ENCODE data around the gene RALGPS1.

DNA sequence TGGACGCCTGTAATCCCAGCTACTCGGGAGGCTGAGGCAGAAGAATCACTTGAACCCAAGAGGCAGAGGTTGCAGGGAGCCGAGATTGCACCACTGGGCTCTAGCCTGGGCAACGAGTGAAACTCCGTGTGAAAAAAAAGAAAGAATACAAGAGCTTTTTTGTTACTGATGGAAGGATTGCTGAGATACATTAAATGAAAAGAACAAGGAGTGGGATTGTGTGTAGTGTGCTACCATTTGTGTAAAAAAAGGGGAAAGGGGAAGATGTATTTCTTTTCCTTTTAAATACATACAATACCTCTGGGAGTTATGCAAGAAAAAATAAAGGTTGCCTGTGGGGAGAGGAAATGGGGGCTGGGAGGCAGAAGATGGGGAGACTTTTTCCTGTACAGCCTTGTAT is 335.3 kb downstream of the RALGPS1 start:
- no peak for TF ChIP-seq FOXM1 (IDR thresholded peaks at IDR 0.05; ENCODE audit: borderline replicate concordance)
- no peak for TF ChIP-seq TARDBP (IDR thresholded peaks at IDR 0.05)
- TF ChIP-seq L3MBTL2 (conservative IDR thresholded peaks at IDR 0.05), result no peak
- no peak for TF ChIP-seq FOXA1 (IDR thresholded peaks at IDR 0.05)
- TF ChIP-seq NFRKB (IDR thresholded peaks at IDR 0.05), result no peak
- TF ChIP-seq SP1 (IDR thresholded peaks at IDR 0.05), result no peak
- no peak for TF ChIP-seq SUZ12 (IDR thresholded peaks at IDR 0.05)
- no peak for TF ChIP-seq ARNT (IDR thresholded peaks at IDR 0.05)
- TF ChIP-seq ZNF384 (IDR thresholded peaks at IDR 0.05), result no peak
- TF ChIP-seq HDGF (IDR thresholded peaks at IDR 0.05; ENCODE audit: borderline replicate concordance), result no peak
- no peak for TF ChIP-seq FOXK2 (IDR thresholded peaks at IDR 0.05)
- TF ChIP-seq LEF1 (IDR thresholded peaks at IDR 0.05; ENCODE audit: borderline replicate concordance), result no peak
- TF ChIP-seq, protein P1, sequence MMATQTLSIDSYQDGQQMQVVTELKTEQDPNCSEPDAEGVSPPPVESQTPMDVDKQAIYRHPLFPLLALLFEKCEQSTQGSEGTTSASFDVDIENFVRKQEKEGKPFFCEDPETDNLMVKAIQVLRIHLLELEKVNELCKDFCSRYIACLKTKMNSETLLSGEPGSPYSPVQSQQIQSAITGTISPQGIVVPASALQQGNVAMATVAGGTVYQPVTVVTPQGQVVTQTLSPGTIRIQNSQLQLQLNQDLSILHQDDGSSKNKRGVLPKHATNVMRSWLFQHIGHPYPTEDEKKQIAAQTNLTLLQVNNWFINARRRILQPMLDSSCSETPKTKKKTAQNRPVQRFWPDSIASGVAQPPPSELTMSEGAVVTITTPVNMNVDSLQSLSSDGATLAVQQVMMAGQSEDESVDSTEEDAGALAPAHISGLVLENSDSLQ (IDR thresholded peaks at IDR 0.05), result no peak
- no peak for TF ChIP-seq CTBP1 (IDR thresholded peaks at IDR 0.05; ENCODE audit: borderline replicate concordance)

All from HEK293T (cell line).